GM12878 (cell line): ENCODE results near the gene MCF2L2. TPM values are rescaled to one million over a fixed set of nuclear protein-coding genes. Genes with fewer than 3 reads are reported as not detected.
A peak's percentile ranks its signal among the peaks of the same experiment; 100 is the strongest.

Experiments used
- ATAC-seq: fragments of 200-7000 bp; cut with Tn5 transposase; 3 replicates; pipeline ENCODE4 v1.9.1; 2020; ENCODE audit warnings: mild to moderate bottlenecking, moderate library complexity
- BruUV-seq: library from RNA; stranded (reverse); fragments of 400-500 nt; replicated peaks from 2 replicates; lab custom pipeline; 2021; lab: Mats Ljungman, UMichigan
- CTCF ChIA-PET: fragments of 300-600 bp; sonication (Branson Sonifier 250); formaldehyde crosslinking; extraction: SDS; loops from one replicate; lab custom pipeline; 2021; ENCODE audit warnings: inconsistent platforms; lab: Yijun Ruan, JAX
- POLR2A ChIA-PET: fragments of 350-600 bp; formaldehyde crosslinking; extraction: SDS; loops from one replicate; lab custom pipeline; 2021; ENCODE audit warnings: inconsistent platforms; lab: Charles Lee
- RAD21 ChIA-PET: fragments of 300-600 bp; sonication (Branson Sonifier 250); formaldehyde crosslinking; loops from one replicate; lab custom pipeline; 2023; ENCODE audit warnings: antibody characterized with exemption; ENCODE audit not compliant: unreplicated experiment; lab: Charles Lee
- SMC1A ChIA-PET: fragments of 300-600 bp; sonication (Branson Sonifier 250); formaldehyde crosslinking; loops from one replicate; lab custom pipeline; 2023; ENCODE audit not compliant: unreplicated experiment, uncharacterized antibody; lab: Charles Lee
- DNase-seq: peaks from one replicate; pipeline ENCODE4 v3.0.0-alpha.2; 2011; ENCODE audit warnings: low read depth, low spot score
- FAIRE-seq: peaks from 3 replicates; lab custom pipeline; 2011; peaks lifted over from hg19 to GRCh38; lab: Jason Lieb, UNC
- H2AFZ ChIP-seq: 2 replicates; pipeline ENCODE4 v1.6.0; 2011; ENCODE audit warnings: low read depth, low read length, control low read depth; ENCODE audit not compliant: control insufficient read depth
- H3K27ac ChIP-seq: 2 replicates; pipeline ENCODE4 v1.5.1; 2011; ENCODE audit warnings: control low read depth; ENCODE audit not compliant: control insufficient read depth, insufficient read depth
- H3K27me3 ChIP-seq, 2 experiments: replicated peaks in 1 of 2; 2 replicates each; pipeline versions ENCODE4 v1.6.0 to v1.6.1; 2011; ENCODE audit warnings: low read length in 1 of 2; ENCODE audit not compliant: control insufficient read depth in 2 of 2, insufficient read depth in 2 of 2
- H3K36me3 ChIP-seq, 2 experiments: 2 replicates each; pipeline ENCODE4 v1.5.1; 2011; ENCODE audit warnings: low read length in 1 of 2; ENCODE audit not compliant: control insufficient read depth in 2 of 2, insufficient read depth in 2 of 2
- H3K4me1 ChIP-seq: 2 replicates; pipeline ENCODE4 v1.6.1; 2011; ENCODE audit warnings: mild to moderate bottlenecking, low read length, moderate library complexity, mixed read lengths; ENCODE audit not compliant: control insufficient read depth, insufficient read depth
- H3K4me2 ChIP-seq: 2 replicates; pipeline ENCODE4 v1.6.0; 2011; ENCODE audit warnings: control low read depth; ENCODE audit not compliant: control insufficient read depth, insufficient read depth
- H3K4me3 ChIP-seq: fragments of 200-600 bp; sonication (generic); 2 replicates; pipeline ENCODE4 v1.5.1; 2016
- H3K79me2 ChIP-seq: 2 replicates; pipeline ENCODE4 v1.6.0; 2011; ENCODE audit warnings: low read length; ENCODE audit not compliant: control insufficient read depth, insufficient read depth
- H3K9ac ChIP-seq: 2 replicates; pipeline ENCODE4 v1.8.0; 2011; ENCODE audit warnings: low read length, control low read depth, mixed read lengths; ENCODE audit not compliant: control insufficient read depth, insufficient read depth
- H3K9me3 ChIP-seq: replicated peaks from 3 replicates; pipeline ENCODE4 v1.5.1; 2011; ENCODE audit warnings: mild to moderate bottlenecking, low read length; ENCODE audit not compliant: control insufficient read depth, insufficient read depth
- H4K20me1 ChIP-seq: 2 replicates; pipeline ENCODE4 v1.6.0; 2011; ENCODE audit not compliant: control insufficient read depth, insufficient read depth
- BCL3 ChIP-seq: IDR thresholded peaks from 2 replicates; pipeline ENCODE4 v1.6.1; 2011; ENCODE audit warnings: borderline replicate concordance, low read depth, mild to moderate bottlenecking, moderate library complexity, low read length; ENCODE audit not compliant: insufficient read depth, poor library complexity, severe bottlenecking
- BMI1 ChIP-seq: fragments of 450-650 bp; IDR thresholded peaks from 2 replicates; pipeline ENCODE4 v1.6.1; 2016; ENCODE audit warnings: mild to moderate bottlenecking, moderate library complexity, borderline replicate concordance
- CREB1 ChIP-seq: IDR thresholded peaks from 2 replicates; pipeline ENCODE4 v1.6.1; 2012; ENCODE audit warnings: low read depth, mild to moderate bottlenecking, inconsistent platforms
- CREM ChIP-seq: IDR thresholded peaks from 2 replicates; pipeline ENCODE4 v1.6.1; 2014; ENCODE audit warnings: antibody characterized with exemption, low read depth
- EED ChIP-seq: sonication (generic); IDR thresholded peaks from 2 replicates; pipeline ENCODE4 v1.6.1; 2016; ENCODE audit warnings: antibody characterized with exemption, low read depth
- ETV6 ChIP-seq, 2 experiments: fragments of 450-650 bp in 1 of 2; IDR thresholded peaks in 1 of 2; conservative IDR thresholded peaks in 1 of 2; 2 replicates each; pipeline ENCODE4 v1.6.1; 2014; ENCODE audit warnings: antibody characterized with exemption in 1 of 2, borderline replicate concordance in 1 of 2, low read depth in 1 of 2, mild to moderate bottlenecking in 1 of 2, moderate library complexity in 1 of 2
- EZH2 ChIP-seq: IDR thresholded peaks from 2 replicates; pipeline ENCODE4 v1.6.1; 2012; ENCODE audit warnings: low read depth, mild to moderate bottlenecking, control low read depth, inconsistent platforms, low read length, borderline replicate concordance; ENCODE audit not compliant: control insufficient read depth
- IRF4 ChIP-seq: IDR thresholded peaks from 2 replicates; pipeline ENCODE4 v1.6.1; 2011; ENCODE audit warnings: low read depth, low read length
- LARP7 ChIP-seq: fragments of 450-650 bp; IDR thresholded peaks from 2 replicates; pipeline ENCODE4 v1.6.1; 2017; ENCODE audit warnings: mild to moderate bottlenecking
- MTA3 ChIP-seq: IDR thresholded peaks from 2 replicates; pipeline ENCODE4 v1.6.1; 2012; ENCODE audit warnings: low read length, inconsistent platforms, borderline replicate concordance
- NFXL1 ChIP-seq: fragments of 450-650 bp; IDR thresholded peaks from 2 replicates; pipeline ENCODE4 v1.6.1; 2017; ENCODE audit warnings: antibody characterized with exemption, mild to moderate bottlenecking, borderline replicate concordance
- SMAD5 ChIP-seq: IDR thresholded peaks from 2 replicates; pipeline ENCODE4 v1.6.1; 2016; ENCODE audit warnings: antibody characterized with exemption, low read depth
- STAT3 ChIP-seq: IDR thresholded peaks from 2 replicates; pipeline ENCODE4 v1.6.1; 2011; ENCODE audit warnings: low read depth, low read length, improper control_type of control experiment
- TBL1XR1 ChIP-seq: IDR thresholded peaks from 2 replicates; pipeline ENCODE4 v1.6.1; 2012; ENCODE audit warnings: low read depth, low read length, improper control_type of control experiment
- TCF3 ChIP-seq: IDR thresholded peaks from 2 replicates; pipeline ENCODE4 v1.6.1; 2012; ENCODE audit warnings: low read depth, mild to moderate bottlenecking, low read length, borderline replicate concordance; ENCODE audit not compliant: insufficient read depth
- ZBED1 ChIP-seq: IDR thresholded peaks from 2 replicates; pipeline ENCODE4 v1.6.1; 2016; ENCODE audit warnings: borderline replicate concordance
- ZNF217 ChIP-seq: fragments of 450-650 bp; IDR thresholded peaks from 2 replicates; pipeline ENCODE4 v1.6.1; 2017; ENCODE audit warnings: antibody characterized with exemption, mild to moderate bottlenecking
- ZZZ3 ChIP-seq: IDR thresholded peaks from 2 replicates; pipeline ENCODE4 v1.6.1; 2011; ENCODE audit warnings: low read depth; ENCODE audit not compliant: control insufficient read depth, insufficient read length
- WGBS: methylation state at CpG from one replicate; pipeline ENCODE4 v1.1.6; 2016; ENCODE audit warnings: low lambda C conversion rate; ENCODE audit not compliant: insufficient replicate concordance, insufficient coverage; ENCODE audit errors: missing lambda C conversion rate; 5-methylcytosine and 5-hydroxymethylcytosine counted together
- in situ Hi-C: fragments of 300-500 bp; cut with MboI; formaldehyde crosslinking; loops from 9 replicates; pipeline ENCODE4 v1.14.3; 2018; ENCODE audit warnings: mixed read lengths
- intact Hi-C: fragments of 100-400 bp; cut with micrococcal nuclease; formaldehyde crosslinking; loops from one replicate; pipeline ENCODE4 v1.14.2; 2022; ENCODE audit not compliant: unreplicated experiment
- polyA plus RNA-seq, 11 experiments: library from polyadenylated mRNA; depleted of rRNA in 4 of 11; unstranded in 6 of 11; stranded (reverse) in 5 of 11; fragments of >200 nt; fragmentation: Nextera tagmentation in 4 of 11; fragmentation: Illumina TruSeq in 1 of 11; extraction: Ambion mirVana in 4 of 11; extraction: Trizol in 1 of 11; gene quantifications; 1 replicate in 1 of 11; 2 replicates in 10 of 11; pipeline versions ENCODE4 v1.2.1 to v1.2.3, GENCODE V29; 2011 to 2016; ENCODE audit warnings: inconsistent platforms in 2 of 11, missing spikeins in 2 of 11, low read depth in 1 of 11
- total RNA-seq, 4 experiments: library from RNA; depleted of rRNA in 3 of 4; stranded (reverse); fragments of >200 nt in 3 of 4; fragmentation: Illumina TruSeq in 1 of 4; extraction: Trizol in 1 of 4; gene quantifications; 2 replicates each; pipeline versions ENCODE4 v1.2.1 to v1.2.3, GENCODE V29; 2013 to 2021

MCF2L2 gene
- total and polyA plus RNA-seq, 10 of the 15 experiments (the other 5 are each of a cell fraction or from before 2014, with no cell fraction given), result 0.37 to 2.8 (median 1.4) TPM

- SMC1A ChIA-PET, result interaction anchor here (0.6 to 1.5 kb wide), 6 partner anchors 9 to 616 kb away, joined by 3 to 8 read pairs (median 3); partner anchors contain the start of gene B3GNT5
- Histone ChIP-seq H2AFZ (no peak overlapping the region), H3K27me3 (peaks cover 0 to 3% of the 10 kb centered on the region in 2 experiments; a peak in 2 of 4 replicates), H3K9ac (no peak overlapping the region), H3K36me3 (no peaks in the 10 kb centered on the region), H4K20me1 (no peaks in the 10 kb centered on the region), H3K4me2 (no peak overlapping the region), H3K27ac (no peak overlapping the region), H3K9me3 (no peaks in the 10 kb centered on the region), H3K79me2 (no peaks in the 10 kb centered on the region), H3K4me1 (no peaks in the 10 kb centered on the region), H3K4me3 (no peak overlapping the region)
- ATAC-seq (peak; percentile 13; the same call in 1 of the 3 replicates), FAIRE-seq (no peak), DNase-seq (no peak)
- in situ Hi-C loops (no loop called here), intact Hi-C loops (no loop called here)
- TF ChIP-seq ETV6 (conservative IDR thresholded peaks at IDR 0.05 in 1 of 2, IDR thresholded peaks at IDR 0.05 in 1 of 2; ENCODE audit: borderline replicate concordance in 1 of 2, low read depth in 1 of 2) (no peak), LARP7 (no peak), CREM (no peak), ZNF217 (no peak), ZZZ3 (no peak), BCL3 (no peak), SMAD5 (no peak), EED (no peak), TBL1XR1 (no peak), EZH2 (no peak), ZBED1 (no peak), STAT3 (no peak), TCF3 (no peak), CREB1 (no peak), NFXL1 (no peak), MTA3 (no peak), BMI1 (no peak), IRF4 (no peak)
- CTCF ChIA-PET, result interaction anchor here (0.6 to 2.0 kb wide), 5 partner anchors 9 to 80 kb away, joined by 3 to 9 read pairs (median 4); no protein-coding TSS in a partner anchor
- 61% methylated on average over 15 of the region's 15 CpGs for WGBS
- no TSS peak for BruUV-seq
- POLR2A ChIA-PET, result interaction anchor here (0.5 kb wide), 1 partner anchor 9 kb away, joined by 3 read pairs; no protein-coding TSS in a partner anchor
- RAD21 ChIA-PET, result interaction anchor here (1.9 kb wide), 1 partner anchor 20 kb away, joined by 5 read pairs; no protein-coding TSS in a partner anchor
Measured at GRCh38 chr3:183265157-183265642, 163.2 kb downstream of the MCF2L2 start.
